ENCODE data around the gene SPACA5.
A peak's percentile ranks its signal among the peaks of the same experiment; 100 is the strongest.
"Not testable (repeated sequence)": the region's sequence is repeated elsewhere in the genome, so short reads cannot be mapped to it uniquely, and the experiment has no call there.

Gene SPACA5

DNA sequence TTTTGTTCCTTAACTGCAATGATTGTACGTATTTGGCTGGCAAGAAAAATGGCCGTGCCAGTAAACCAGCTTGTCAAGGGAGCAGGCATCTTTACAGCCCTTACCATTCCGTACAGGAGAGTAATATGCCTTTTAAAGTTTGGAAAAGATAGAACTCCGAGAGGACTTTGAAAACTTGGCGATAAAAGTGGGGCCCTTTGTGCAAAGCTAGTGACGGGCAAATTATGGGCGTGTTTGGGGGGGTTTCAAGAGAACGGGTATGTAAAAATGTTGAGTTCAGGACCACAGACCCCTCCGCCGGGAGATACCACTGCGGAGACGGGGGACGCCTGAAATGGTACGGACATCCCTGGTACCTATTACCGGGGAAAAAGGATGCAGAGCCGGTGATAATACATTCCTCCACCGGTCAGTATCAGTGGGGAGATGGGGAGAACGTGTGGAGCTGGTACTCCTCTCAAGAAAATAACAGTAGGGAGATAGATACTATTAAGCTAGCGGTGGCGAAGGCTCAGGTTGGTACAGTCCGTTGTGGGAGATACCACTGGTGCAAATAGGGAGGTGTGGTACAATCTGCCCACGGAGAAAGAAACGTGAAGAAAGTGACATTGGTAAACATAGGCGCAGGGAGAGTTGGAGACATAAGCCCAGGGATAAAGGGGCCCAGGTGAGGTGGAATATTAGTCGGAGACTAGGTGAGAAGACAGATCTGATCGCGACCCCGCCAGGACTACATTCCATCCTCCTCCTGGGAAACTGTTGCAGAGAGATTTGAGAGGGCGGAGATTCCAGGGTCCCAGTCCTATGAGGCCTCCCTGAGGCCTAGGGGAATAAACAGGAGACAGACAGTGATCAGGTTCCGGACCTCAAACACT lies 14.5 kb downstream of the SPACA5 start:
- DNase-seq (ENCODE audit: low spot score) (peak; percentile 77), FAIRE-seq (no peak)

DNA sequence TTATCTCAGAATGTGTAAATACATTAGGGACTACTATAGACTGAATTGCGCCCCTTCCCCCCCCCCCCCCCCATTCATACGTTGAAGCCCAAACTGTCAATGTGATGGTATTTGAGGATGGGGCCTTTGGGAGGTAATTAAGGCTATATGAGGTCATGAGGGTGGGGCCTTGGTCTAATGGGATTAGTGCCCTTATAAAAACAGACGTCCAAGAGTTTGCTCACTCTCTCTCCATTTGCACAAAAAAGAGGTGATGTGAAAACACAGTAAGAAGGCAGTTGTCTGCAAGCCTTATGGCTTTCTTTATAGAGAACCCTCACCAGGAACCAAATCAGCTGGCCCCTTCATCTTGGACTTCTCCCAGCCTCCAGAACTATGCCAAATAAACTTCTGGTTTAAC lies 15.3 kb downstream of the SPACA5 start:
- FAIRE-seq (no peak), DNase-seq (ENCODE audit: low spot score) (no peak)

DNA sequence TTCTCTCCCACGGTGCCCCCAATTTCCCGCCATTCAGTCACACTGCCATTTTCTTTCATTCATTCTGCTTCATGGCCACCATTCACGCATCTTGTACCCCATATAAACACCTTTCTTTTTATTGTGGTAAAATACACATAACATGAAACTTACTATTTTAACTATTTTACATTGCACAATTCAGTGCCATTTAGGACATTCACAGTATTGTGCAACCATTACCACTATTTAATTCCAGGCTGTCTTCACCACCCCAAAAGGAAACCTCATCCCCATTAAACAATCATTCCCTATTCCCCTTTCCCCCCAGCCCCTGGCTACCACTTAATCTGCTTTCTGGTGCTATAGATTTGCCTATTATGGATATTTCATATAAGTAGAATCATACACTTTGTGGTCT lies 15.9 kb downstream of the SPACA5 start:
- FAIRE-seq (no peak), DNase-seq (ENCODE audit: low spot score) (no peak)

DNA sequence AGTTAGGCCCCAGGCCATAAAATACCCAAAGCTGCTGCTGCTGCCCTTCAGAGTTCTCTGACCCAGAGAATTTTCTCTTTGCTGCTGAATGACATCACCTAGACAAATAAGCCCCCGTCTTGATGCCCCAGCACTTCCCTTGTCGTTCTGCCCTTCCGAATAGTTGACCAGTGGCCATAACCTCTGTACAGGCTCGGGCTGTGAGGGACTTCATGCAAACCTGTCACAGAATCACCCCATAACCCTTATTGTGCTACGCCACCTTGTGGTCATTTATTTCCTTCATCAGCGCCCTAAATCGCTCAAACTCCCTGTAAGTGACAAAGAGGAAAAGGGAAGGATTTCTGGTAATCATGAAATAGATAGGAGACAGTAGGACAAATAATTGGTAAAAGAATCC lies 18.8 kb downstream of the SPACA5 start:
- peak; percentile 26 for DNase-seq (ENCODE audit: low spot score)
- no peak for FAIRE-seq

DNA sequence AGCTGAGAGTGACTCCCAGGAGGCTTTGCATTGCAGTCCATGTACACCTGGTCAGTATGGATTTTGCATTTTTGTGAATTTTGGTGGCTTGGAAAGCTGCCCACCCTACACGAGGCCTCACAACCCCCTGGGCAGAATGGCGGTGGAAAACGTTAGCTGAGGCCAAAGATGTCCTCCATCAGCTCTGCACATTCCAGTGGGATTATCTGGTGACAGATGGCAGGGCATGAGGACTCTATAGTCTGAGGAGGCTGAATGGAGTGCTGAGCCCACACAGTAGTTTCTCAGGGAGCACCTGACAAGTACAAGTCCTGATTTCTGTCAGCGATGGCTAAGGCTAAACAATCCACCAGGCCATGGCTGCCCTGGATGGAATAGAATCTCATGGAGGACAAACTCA lies 20.8 kb downstream of the SPACA5 start:
- not testable (repeated sequence) for FAIRE-seq; DNase-seq (ENCODE audit: low spot score)

DNA sequence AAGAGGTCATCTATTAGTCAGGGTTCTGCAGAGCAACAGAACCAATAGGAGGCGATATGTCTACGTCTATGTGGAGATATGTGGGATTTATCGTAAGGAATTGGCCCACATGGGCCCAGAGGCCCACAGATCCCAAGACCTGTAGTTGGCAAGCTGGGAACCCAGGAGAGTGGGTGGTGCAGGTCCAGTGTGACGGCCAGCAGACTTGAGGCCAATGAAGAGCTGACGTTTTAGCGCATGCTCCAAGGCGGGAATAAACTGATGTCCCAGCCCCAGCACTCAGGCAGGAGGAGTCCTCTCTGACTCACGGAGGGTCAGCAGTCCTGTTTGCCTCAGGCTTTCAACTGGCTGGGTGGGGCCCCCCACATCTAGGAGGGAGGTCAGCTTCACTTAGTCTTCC lies 21.3 kb downstream of the SPACA5 start:
- no peak for DNase-seq (ENCODE audit: low spot score)
- no peak for FAIRE-seq

DNA sequence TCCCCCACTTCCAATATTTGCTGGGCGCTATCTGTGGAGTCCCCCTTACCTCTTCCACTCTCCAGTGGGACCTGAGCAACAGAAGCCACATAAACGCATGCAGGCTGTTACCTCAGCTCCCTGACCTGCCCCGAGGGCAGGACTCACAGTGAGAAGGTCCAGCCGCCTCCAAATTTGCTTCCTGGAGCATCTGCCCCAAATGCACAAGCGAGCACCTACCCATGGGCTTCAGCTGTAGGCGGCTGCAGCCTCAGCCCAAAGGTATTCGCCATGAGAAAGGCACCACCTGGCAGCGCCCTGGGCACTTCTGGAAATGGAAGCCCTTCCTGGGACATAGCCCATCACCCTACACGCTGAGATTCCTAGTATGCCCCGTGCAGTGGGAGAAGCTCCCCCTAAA lies 23.4 kb downstream of the SPACA5 start:
- DNase-seq (ENCODE audit: low spot score) (no peak), FAIRE-seq (no peak)

DNA sequence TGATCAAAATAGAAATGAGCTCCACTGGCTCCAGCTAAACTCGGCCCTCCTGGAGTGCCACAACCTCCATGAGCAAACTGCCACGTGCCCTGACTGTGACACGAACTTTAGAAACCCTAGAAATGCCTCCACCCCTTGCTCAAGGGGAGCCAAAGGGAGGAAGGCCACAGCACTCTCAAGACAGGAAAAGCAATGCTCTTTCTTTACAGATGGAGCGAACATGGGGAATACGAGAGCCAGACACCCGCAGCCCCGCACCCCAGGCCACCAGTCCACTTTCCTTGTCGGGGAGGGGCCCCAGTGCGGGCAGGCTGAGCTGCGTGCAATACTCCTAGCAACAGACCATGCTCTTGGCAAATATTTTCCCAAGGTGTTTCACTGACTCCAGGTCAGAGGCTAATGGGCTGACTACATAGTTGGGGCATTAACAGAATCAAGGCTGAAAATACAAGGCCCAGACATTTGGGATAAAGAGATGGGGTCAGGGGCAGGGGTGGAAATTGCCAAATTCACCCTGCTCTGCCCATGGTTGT lies 23.9 kb downstream of the SPACA5 start:
- not testable (repeated sequence) for FAIRE-seq; DNase-seq (ENCODE audit: low spot score)

DNA sequence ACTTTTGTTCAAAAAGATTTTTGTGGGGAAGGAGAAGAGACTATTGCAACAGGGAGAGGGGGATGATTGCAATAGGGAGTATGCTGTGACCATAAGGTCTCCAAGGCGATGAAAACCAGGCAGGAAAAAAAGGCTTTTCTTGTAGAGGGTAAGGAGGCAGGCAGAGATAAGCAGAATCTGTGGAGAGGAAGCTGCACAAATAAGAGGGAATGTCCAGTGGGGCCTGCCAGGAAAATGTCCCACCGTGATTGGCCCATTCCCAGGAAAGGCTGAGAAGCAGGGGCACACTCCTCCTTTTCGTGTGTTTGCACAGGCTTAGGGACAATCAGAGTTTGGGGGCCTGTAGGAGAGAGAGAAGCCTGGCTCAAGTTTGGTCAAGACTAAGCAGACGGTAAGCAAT lies 29.1 kb downstream of the SPACA5 start:
- FAIRE-seq (no peak), DNase-seq (ENCODE audit: low spot score) (no peak)

DNA sequence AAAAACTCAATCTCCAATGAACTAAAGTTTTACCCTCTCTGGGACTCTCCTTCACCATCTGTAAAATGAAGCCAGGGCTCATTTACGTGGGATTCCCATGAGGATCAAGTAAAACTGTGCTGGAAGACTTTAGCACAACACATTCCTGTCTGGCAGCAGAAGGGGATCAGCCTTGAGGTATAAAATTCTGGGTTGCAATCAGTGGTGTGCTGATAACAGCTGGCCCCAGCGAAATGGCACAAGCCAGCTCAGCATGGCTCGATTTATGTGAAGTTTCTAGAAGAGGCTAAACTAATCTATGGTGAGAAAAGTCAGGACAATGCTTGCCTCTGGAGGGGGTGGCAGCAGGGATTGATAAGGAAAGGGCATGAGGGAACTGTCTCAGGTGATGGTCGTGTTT lies 36.3 kb downstream of the SPACA5 start:
- FAIRE-seq (no peak), DNase-seq (ENCODE audit: low spot score) (no peak)

DNA sequence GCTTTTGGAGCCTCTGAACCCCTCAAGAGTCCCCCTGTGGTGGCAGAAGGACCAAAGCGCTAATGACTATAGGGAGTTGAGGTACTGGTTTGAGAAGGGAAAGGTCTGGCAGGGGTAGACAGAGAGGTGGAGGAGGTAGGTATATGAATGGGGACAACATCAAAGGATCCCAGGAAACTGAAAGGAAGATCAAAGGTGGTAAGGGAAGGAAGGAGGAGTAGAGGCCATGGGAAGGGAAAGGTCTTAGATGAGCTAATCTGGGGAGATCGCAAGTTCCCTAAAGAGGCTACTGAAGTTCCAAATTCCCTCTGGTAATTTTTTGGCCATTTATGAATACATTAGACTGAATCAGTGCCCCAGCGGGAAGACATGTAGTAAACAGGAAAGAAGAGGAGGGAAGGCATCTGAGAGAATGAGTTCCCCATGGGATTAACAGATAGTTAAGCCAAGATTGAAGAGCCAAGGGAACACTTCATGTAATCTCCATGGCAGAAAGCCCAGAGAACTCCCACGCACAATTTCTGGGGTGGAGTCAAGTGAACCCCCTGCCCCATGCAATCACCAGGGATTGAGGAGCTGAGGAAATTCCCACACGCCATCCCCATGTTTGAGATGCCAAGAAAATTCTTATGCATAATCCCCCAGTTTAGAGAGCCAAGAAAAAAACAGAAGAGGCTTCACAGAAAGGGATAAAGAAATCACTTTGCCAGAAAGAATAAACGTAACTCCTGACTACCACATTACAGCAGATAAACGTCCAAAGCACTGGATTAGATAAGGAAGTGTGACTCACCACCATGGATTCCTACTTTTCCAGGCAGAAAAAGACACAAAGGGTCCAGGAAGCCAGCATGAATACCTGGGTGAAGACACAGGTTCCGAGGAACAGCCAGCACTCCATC lies 38.9 kb downstream of the SPACA5 start:
- no peak for FAIRE-seq
- DNase-seq (ENCODE audit: low spot score) = peak; percentile 24

DNA sequence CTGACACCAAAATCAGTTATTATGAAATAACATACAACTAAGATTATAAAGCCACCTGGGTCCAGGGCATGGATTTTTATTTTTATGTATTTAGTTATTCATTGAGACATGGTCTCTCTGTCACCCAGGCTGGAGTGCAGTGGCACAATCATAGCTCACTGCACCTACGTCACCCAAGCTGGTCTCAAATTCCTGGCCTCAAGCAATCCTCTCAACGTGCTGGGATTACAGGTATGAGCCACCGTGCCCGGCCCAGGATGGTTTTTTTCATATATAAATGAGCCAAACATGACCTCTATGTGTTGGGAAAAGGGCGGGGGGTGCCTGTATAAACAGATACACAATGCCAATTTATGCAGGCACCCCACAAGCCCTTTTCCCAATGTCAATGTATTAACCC lies 40.1 kb downstream of the SPACA5 start:
- no peak for DNase-seq (ENCODE audit: low spot score)
- no peak for FAIRE-seq

DNA sequence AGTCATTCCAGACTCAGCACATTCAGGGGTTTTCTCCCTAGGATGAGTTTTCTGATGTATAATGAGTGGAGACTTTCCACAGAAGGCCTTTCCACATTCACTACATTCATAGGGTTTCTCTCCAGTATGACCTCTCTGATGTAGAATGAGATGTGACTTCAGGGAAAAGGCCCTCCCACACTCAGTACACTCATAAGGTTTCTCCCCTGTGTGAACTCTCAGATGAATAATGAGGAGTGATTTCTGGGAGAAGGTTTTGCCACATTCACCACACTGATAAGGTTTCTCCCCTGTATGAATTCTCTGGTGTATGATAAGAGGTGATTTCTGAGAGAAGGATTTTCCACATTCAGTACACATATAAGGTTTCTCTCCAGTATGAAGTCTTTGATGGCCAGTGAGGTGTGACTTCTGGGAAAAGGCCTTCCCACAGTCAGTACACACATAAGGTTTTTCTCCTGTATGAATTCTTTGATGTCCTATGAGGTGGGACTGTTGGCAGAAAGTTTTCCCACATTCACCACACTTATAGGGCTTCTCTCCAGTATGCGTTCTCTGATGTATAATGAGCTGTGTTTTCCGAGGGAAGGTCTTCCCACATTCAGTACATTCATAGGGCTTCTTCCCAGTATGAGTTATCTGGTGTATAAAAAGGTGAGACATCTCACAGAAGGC lies 52.0 kb downstream of the SPACA5 start:
- no peak for FAIRE-seq
- no peak for DNase-seq (ENCODE audit: low spot score)

DNA sequence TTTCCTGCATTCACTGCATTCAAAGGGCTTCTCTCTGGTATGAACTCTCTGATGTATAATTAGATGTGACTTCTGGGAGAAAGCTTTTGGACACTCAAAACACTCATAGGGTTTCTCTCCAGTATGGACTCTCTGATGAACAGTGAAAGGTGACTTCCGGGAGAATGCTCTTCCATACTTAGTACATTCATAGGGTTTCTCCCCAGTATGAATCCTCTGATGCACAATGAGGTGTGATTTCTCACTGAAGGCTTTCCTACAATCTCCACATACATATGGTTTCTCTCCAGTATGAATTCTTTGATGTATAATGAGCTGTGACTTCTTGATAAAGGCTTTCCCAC lies 52.5 kb downstream of the SPACA5 start:
- FAIRE-seq (no peak), DNase-seq (ENCODE audit: low spot score) (no peak)
